K562 (cell line): ENCODE results near the gene TCP10L. TPM values are rescaled to one million over a fixed set of nuclear protein-coding genes. Genes with fewer than 3 reads are reported as not detected.

Experiments used
- BMI1 ChIP-seq: fragments of 150-350 bp; IDR thresholded peaks from 2 replicates; pipeline ENCODE4 v1.6.1; 2014; ENCODE audit warnings: low read length
- CHD4 ChIP-seq: fragments of 200-600 bp; sonication (generic); IDR thresholded peaks from 3 replicates; pipeline ENCODE4 v1.6.1; 2012; ENCODE audit warnings: low read depth, mild to moderate bottlenecking, mixed read lengths, low read length, inconsistent platforms; ENCODE audit not compliant: insufficient read depth, insufficient replicate concordance, poor library complexity, severe bottlenecking
- ETV1 ChIP-seq: fragments of 450-650 bp; conservative IDR thresholded peaks from 2 replicates; pipeline ENCODE4 v1.6.1; 2016; ENCODE audit warnings: missing genetic modification characterization, control low read depth, low read depth, missing compliant biosample characterization
- GTF2A2 ChIP-seq: IDR thresholded peaks from 2 replicates; pipeline ENCODE4 v1.6.1; 2016; ENCODE audit warnings: mild to moderate bottlenecking, missing genetic modification characterization, missing compliant biosample characterization
- ILK ChIP-seq: fragments of 450-650 bp; IDR thresholded peaks from 2 replicates; pipeline ENCODE4 v1.6.1; 2016; ENCODE audit warnings: missing genetic modification characterization, low read depth, mild to moderate bottlenecking, missing compliant biosample characterization, moderate library complexity, borderline replicate concordance
- JUN ChIP-seq, 2 experiments: sonication (generic) in 1 of 2; formaldehyde crosslinking in 1 of 2; IDR thresholded peaks; 2 replicates each; pipeline versions ENCODE4 v1.6.1 to v1.8.0; 2012 to 2022; ENCODE audit warnings: borderline replicate concordance in 2 of 2, mild to moderate bottlenecking in 2 of 2, improper control_type of control experiment in 1 of 2, low read depth in 1 of 2, low read length in 1 of 2, missing genetic modification reagents in 1 of 2
- MAFG ChIP-seq: fragments of 450-650 bp; conservative IDR thresholded peaks from 2 replicates; pipeline ENCODE4 v1.6.1; 2016; ENCODE audit warnings: missing genetic modification characterization, missing compliant biosample characterization
- MNT ChIP-seq, 2 experiments: fragments of 450-650 bp; conservative IDR thresholded peaks; 2 replicates each; pipeline ENCODE4 v1.6.1; 2017; ENCODE audit warnings: mild to moderate bottlenecking in 2 of 2, moderate library complexity in 2 of 2
- PRPF4 ChIP-seq: fragments of 200-400 bp; formaldehyde crosslinking; IDR thresholded peaks from one replicate; pipeline ENCODE4 v1.6.1; 2017; ENCODE audit warnings: low read length, low read depth, mild to moderate bottlenecking; ENCODE audit not compliant: insufficient read depth, poor library complexity, severe bottlenecking
- SRF ChIP-seq, 2 experiments: fragments of 250-450, 450-650 bp in 1 of 2; sonication (Bioruptor Pico) in 1 of 2; sonication (generic) in 1 of 2; formaldehyde crosslinking; IDR thresholded peaks; 2 replicates each; pipeline versions ENCODE4 v1.5.0 to v1.5.1; 2020 to 2022; ENCODE audit warnings: mild to moderate bottlenecking in 1 of 2, missing genetic modification reagents in 1 of 2
- TAF15 ChIP-seq: fragments of 200-400 bp; formaldehyde crosslinking; IDR thresholded peaks from 2 replicates; pipeline ENCODE4 v1.6.1; 2017; ENCODE audit warnings: mild to moderate bottlenecking, low read depth, low read length, moderate library complexity
- TAF7 ChIP-seq: fragments of 450-650 bp; IDR thresholded peaks from 2 replicates; pipeline ENCODE4 v1.6.1; 2016; ENCODE audit warnings: missing genetic modification characterization, missing compliant biosample characterization
- ZFX ChIP-seq: sonication (generic); formaldehyde crosslinking; IDR thresholded peaks from 2 replicates; pipeline ENCODE4 v1.8.0; 2022; ENCODE audit warnings: mild to moderate bottlenecking, missing genetic modification reagents, moderate library complexity
- ZKSCAN1 ChIP-seq: fragments of 150-350 bp; IDR thresholded peaks from 2 replicates; pipeline ENCODE4 v1.6.1; 2016; ENCODE audit warnings: low read depth, low read length
- ZNF239 ChIP-seq: fragments of 250-450 bp; sonication (Bioruptor Pico); IDR thresholded peaks from 2 replicates; pipeline ENCODE4 v1.4.0; 2020; ENCODE audit warnings: mild to moderate bottlenecking
- polyA plus RNA-seq, 8 experiments: library from polyadenylated mRNA; depleted of rRNA in 4 of 8; stranded (reverse) in 5 of 8; unstranded in 3 of 8; fragments of >200 nt; fragmentation: Nextera tagmentation in 2 of 8; fragmentation: Illumina TruSeq in 1 of 8; extraction: Ambion mirVana in 2 of 8; extraction: Trizol in 1 of 8; gene quantifications; 2 replicates each; pipeline versions ENCODE4 v1.2.1 to v1.2.3, GENCODE V29; 2011 to 2014; ENCODE audit warnings: inconsistent platforms in 1 of 8, missing spikeins in 1 of 8
- total RNA-seq, 7 experiments: library from RNA; depleted of rRNA in 6 of 7; stranded (reverse); fragments of >200 nt in 6 of 7; fragmentation: Illumina TruSeq in 2 of 7; extraction: Trizol in 2 of 7; gene quantifications; 2 replicates each; pipeline versions ENCODE4 v1.2.1 to v1.2.3, GENCODE V29; 2011 to 2021; ENCODE audit warnings: low replicate concordance in 1 of 7
- TF ChIP-seq, protein P1 (sequence below): fragments of 450-650 bp; IDR thresholded peaks from 2 replicates; pipeline ENCODE4 v1.6.1; 2014; ENCODE audit warnings: low read depth, mild to moderate bottlenecking, moderate library complexity, borderline replicate concordance
- TF ChIP-seq, protein P2 (sequence below), 2 experiments: fragments of 200-800 bp in 1 of 2; sonication (Bioruptor generic) in 1 of 2; sonication (generic) in 1 of 2; formaldehyde crosslinking in 1 of 2; IDR thresholded peaks in 1 of 2; conservative IDR thresholded peaks in 1 of 2; 2 replicates each; pipeline versions ENCODE4 v1.5.0 to v1.6.1; 2016 to 2020; ENCODE audit warnings: missing compliant biosample characterization in 1 of 2, missing genetic modification characterization in 1 of 2, missing genetic modification reagents in 1 of 2
- TF ChIP-seq, protein P3 (sequence below): fragments of 450-650 bp; formaldehyde crosslinking; IDR thresholded peaks from 2 replicates; pipeline ENCODE4 v1.4.0; 2022; ENCODE audit warnings: missing genetic modification characterization

Gene TCP10L
- total and polyA plus RNA-seq, 9 of the 15 experiments (the other 6 are each of a cell fraction or from before 2014, with no cell fraction given), result 0.34 to 0.91 (median 0.56) TPM; not detected in 2

GRCh38 chr21:32612999-32613337 lies 27.6 kb upstream of the TCP10L start (continued):
- TF ChIP-seq, protein P1, sequence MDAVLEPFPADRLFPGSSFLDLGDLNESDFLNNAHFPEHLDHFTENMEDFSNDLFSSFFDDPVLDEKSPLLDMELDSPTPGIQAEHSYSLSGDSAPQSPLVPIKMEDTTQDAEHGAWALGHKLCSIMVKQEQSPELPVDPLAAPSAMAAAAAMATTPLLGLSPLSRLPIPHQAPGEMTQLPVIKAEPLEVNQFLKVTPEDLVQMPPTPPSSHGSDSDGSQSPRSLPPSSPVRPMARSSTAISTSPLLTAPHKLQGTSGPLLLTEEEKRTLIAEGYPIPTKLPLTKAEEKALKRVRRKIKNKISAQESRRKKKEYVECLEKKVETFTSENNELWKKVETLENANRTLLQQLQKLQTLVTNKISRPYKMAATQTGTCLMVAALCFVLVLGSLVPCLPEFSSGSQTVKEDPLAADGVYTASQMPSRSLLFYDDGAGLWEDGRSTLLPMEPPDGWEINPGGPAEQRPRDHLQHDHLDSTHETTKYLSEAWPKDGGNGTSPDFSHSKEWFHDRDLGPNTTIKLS, result peak; percentile 3; the same call in 1 of the 2 replicates
- TF ChIP-seq ETV1 (tag), result no peak
- no peak for TF ChIP-seq MAFG (tag)
- no peak for TF ChIP-seq ZKSCAN1
- TF ChIP-seq PRPF4, result no peak
- TF ChIP-seq ILK, result no peak
- TF ChIP-seq JUN (IDR thresholded peaks at IDR 0.05; ENCODE audit: borderline replicate concordance, low read depth, low read length), result no peak
- TF ChIP-seq JUN (CRISPR knock-in tag; IDR thresholded peaks at IDR 0.05; ENCODE audit: borderline replicate concordance), result no peak; the same call in 1 of the 2 replicates
- TF ChIP-seq MNT (conservative IDR thresholded peaks at IDR 0.05), result peak; percentile 27 to 41; a peak in 3 of 4 replicates
- TF ChIP-seq CHD4, result peak; percentile 34
- no peak for TF ChIP-seq ZNF239 (CRISPR knock-in tag)
- 0 out of 2 replicates have a peak, but pooled peaks have one; percentile 6 for TF ChIP-seq GTF2A2 (tag)
- TF ChIP-seq ZFX, result peak; percentile 15; the same call in 1 of the 2 replicates
- TF ChIP-seq, protein P2, sequence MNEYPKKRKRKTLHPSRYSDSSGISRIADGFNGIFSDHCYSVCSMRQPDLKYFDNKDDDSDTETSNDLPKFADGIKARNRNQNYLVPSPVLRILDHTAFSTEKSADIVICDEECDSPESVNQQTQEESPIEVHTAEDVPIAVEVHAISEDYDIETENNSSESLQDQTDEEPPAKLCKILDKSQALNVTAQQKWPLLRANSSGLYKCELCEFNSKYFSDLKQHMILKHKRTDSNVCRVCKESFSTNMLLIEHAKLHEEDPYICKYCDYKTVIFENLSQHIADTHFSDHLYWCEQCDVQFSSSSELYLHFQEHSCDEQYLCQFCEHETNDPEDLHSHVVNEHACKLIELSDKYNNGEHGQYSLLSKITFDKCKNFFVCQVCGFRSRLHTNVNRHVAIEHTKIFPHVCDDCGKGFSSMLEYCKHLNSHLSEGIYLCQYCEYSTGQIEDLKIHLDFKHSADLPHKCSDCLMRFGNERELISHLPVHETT (CRISPR knock-in tag; conservative IDR thresholded peaks at IDR 0.05 in 1 of 2, IDR thresholded peaks at IDR 0.05 in 1 of 2), result no peak
- TF ChIP-seq BMI1, result no peak
- TF ChIP-seq TAF15, result no peak
- TF ChIP-seq, protein P3, sequence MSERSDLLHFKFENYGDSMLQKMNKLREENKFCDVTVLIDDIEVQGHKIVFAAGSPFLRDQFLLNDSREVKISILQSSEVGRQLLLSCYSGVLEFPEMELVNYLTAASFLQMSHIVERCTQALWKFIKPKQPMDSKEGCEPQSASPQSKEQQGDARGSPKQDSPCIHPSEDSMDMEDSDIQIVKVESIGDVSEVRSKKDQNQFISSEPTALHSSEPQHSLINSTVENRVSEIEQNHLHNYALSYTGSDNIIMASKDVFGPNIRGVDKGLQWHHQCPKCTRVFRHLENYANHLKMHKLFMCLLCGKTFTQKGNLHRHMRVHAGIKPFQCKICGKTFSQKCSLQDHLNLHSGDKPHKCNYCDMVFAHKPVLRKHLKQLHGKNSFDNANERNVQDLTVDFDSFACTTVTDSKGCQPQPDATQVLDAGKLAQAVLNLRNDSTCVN, result no peak
- TF ChIP-seq SRF (CRISPR knock-in tag; IDR thresholded peaks at IDR 0.05), result no peak
- TF ChIP-seq TAF7 (tag), result no peak
